Neural progenitor cell (in vitro differentiated cells): ENCODE data around the gene TMEM128.

ENCODE experiments used
- CTCF ChIP-seq: fragments of 200-600 bp; sonication (generic); IDR thresholded peaks from 2 replicates; pipeline ENCODE4 v1.5.1; 2017; ENCODE audit warnings: antibody characterized with exemption, mild to moderate bottlenecking
- EZH2 ChIP-seq: fragments of 200-600 bp; sonication (generic); IDR thresholded peaks from 2 replicates; pipeline ENCODE4 v1.6.1; 2017; ENCODE audit warnings: antibody characterized with exemption, mild to moderate bottlenecking, moderate library complexity

- TF ChIP-seq CTCF (no peak), EZH2 (no peak)
These were observed 41.5 kb upstream of the TMEM128 start for GRCh38 chr4:4289597-4289940.
